K562 (cell line): Measurements from ENCODE around the gene RAD51D. TPM values are rescaled to one million over a fixed set of nuclear protein-coding genes. Genes with fewer than 3 reads are reported as not detected.

ENCODE experiments used
- ATAC-seq: fragments of 200-7000 bp; cut with Tn5 transposase; 3 replicates; pipeline ENCODE4 v1.9.1; 2020; ENCODE audit warnings: moderate library complexity
- BruUV-seq: library from RNA; stranded (reverse); fragments of 400-500 nt; replicated peaks from 2 replicates; lab custom pipeline; 2021; lab: Mats Ljungman, UMichigan
- CTCF ChIA-PET: fragments of 300-600 bp; formaldehyde crosslinking; extraction: SDS; loops from one replicate; lab custom pipeline; 2021; ENCODE audit warnings: low intra/inter-chr PET ratio; lab: Yijun Ruan, JAX
- POLR2A ChIA-PET: fragments of 300-600, 350-650 bp; sonication (Branson Sonifier 250); formaldehyde crosslinking; extraction: SDS; loops from one replicate; lab custom pipeline; 2021; ENCODE audit warnings: antibody characterized with exemption, inconsistent platforms; lab: Yijun Ruan, JAX
- DNase-seq, 4 experiments: peaks; one replicate each; pipeline versions ENCODE4 v3.0.0 to v3.0.0-alpha.2; 2011 to 2018; ENCODE audit warnings: low spot score in 3 of 4, mixed read lengths in 3 of 4; ENCODE audit errors: extremely low read depth in 1 of 4
- FAIRE-seq: peaks from 2 replicates; lab custom pipeline; 2011; peaks lifted over from hg19 to GRCh38; lab: Jason Lieb, UNC
- H2AFZ ChIP-seq: 2 replicates; pipeline ENCODE4 v1.6.0; 2011; ENCODE audit warnings: low read depth, low read length, control low read depth, inconsistent platforms
- H3K27ac ChIP-seq: fragments of 200-600 bp; 3 replicates; pipeline ENCODE4 v1.8.0; 2011; ENCODE audit warnings: low read depth, mild to moderate bottlenecking, control low read depth, inconsistent platforms, low read length, moderate library complexity, mixed read lengths; ENCODE audit errors: extremely low read depth
- H3K27me3 ChIP-seq, 2 experiments: fragments of 300-600 bp in 1 of 2; 2 replicates in 1 of 2; 3 replicates in 1 of 2; pipeline versions ENCODE4 v1.6.0 to v1.8.0; 2011; ENCODE audit warnings: inconsistent platforms in 2 of 2, low read length in 2 of 2, mild to moderate bottlenecking in 1 of 2, mixed read lengths in 1 of 2, moderate library complexity in 1 of 2; ENCODE audit not compliant: control insufficient read depth in 2 of 2, insufficient read depth in 2 of 2
- H3K36me3 ChIP-seq: fragments of 300-600 bp; 3 replicates; pipeline ENCODE4 v1.8.0; 2011; ENCODE audit warnings: mild to moderate bottlenecking, low read length, inconsistent platforms; ENCODE audit not compliant: control insufficient read depth, insufficient read depth
- H3K4me1 ChIP-seq, 2 experiments: fragments of 200-600 bp in 1 of 2; replicated peaks in 1 of 2; 2 replicates in 1 of 2; 3 replicates in 1 of 2; pipeline versions ENCODE4 v1.5.1 to v1.8.0; 2011; ENCODE audit warnings: inconsistent platforms in 2 of 2, low read length in 2 of 2, mild to moderate bottlenecking in 1 of 2, mixed read lengths in 1 of 2, moderate library complexity in 1 of 2; ENCODE audit not compliant: control insufficient read depth in 2 of 2, insufficient read depth in 2 of 2
- H3K4me2 ChIP-seq: 2 replicates; pipeline ENCODE4 v1.6.1; 2011; ENCODE audit warnings: low read length, control low read depth, inconsistent platforms, mixed read lengths; ENCODE audit not compliant: insufficient read depth
- H3K4me3 ChIP-seq: fragments of 200-600 bp; sonication (generic), shearing (Covaris generic); 2 replicates; pipeline ENCODE4 v1.5.1; 2016; ENCODE audit warnings: control low read depth, inconsistent platforms
- H3K79me2 ChIP-seq: fragments of 200-600 bp; 3 replicates; pipeline ENCODE4 v1.8.0; 2011; ENCODE audit warnings: low read length, inconsistent platforms; ENCODE audit not compliant: control insufficient read depth, insufficient read depth
- H3K9ac ChIP-seq, 2 experiments: 2 replicates each; pipeline versions ENCODE4 v1.6.0 to v1.6.1; 2011; ENCODE audit warnings: low read depth in 2 of 2, low read length in 2 of 2, control low read depth in 1 of 2, inconsistent platforms in 1 of 2, mild to moderate bottlenecking in 1 of 2, mixed read lengths in 1 of 2; ENCODE audit not compliant: insufficient read depth in 1 of 2
- H3K9me1 ChIP-seq: one replicate; pipeline ENCODE4 v1.6.0; 2011; ENCODE audit warnings: inconsistent platforms, mild to moderate bottlenecking, low read length, moderate library complexity; ENCODE audit not compliant: control insufficient read depth, insufficient read depth
- H3K9me3 ChIP-seq: replicated peaks from 2 replicates; pipeline ENCODE4 v1.5.1; 2011; ENCODE audit warnings: low read depth, low read length, inconsistent platforms; ENCODE audit not compliant: control insufficient read depth, insufficient read depth
- H4K20me1 ChIP-seq: replicated peaks from 2 replicates; pipeline ENCODE4 v1.6.1; 2011; ENCODE audit warnings: low read length, inconsistent platforms, mixed read lengths; ENCODE audit not compliant: control insufficient read depth, insufficient read depth
- SAFB2 ChIP-seq: fragments of 200-400 bp; formaldehyde crosslinking; IDR thresholded peaks from 2 replicates; pipeline ENCODE4 v1.6.1; 2018; ENCODE audit warnings: borderline replicate concordance, low read length, low read depth, moderate library complexity; ENCODE audit not compliant: severe bottlenecking
- TCFL5 ChIP-seq: fragments of 250-450 bp; sonication (Bioruptor Pico); conservative IDR thresholded peaks from 2 replicates; pipeline ENCODE4 v1.6.1; 2021; ENCODE audit warnings: mild to moderate bottlenecking, moderate library complexity, matching md5 sums
- ZFPM2 ChIP-seq: fragments of 250-450 bp; sonication (Bioruptor Pico); IDR thresholded peaks from 2 replicates; pipeline ENCODE4 v1.5.1; 2022; ENCODE audit warnings: mild to moderate bottlenecking
- WGBS: fragments of 100-300 bp; shearing (Covaris generic); methylation state at CpG from one replicate; pipeline ENCODE4 v1.1.6; 2016; ENCODE audit warnings: low coverage, mixed read lengths; ENCODE audit not compliant: insufficient coverage; ENCODE audit errors: missing lambda C conversion rate; 5-methylcytosine and 5-hydroxymethylcytosine counted together
- in situ Hi-C: fragments of 300-500 bp; cut with MboI; formaldehyde crosslinking; loops from 4 replicates; pipeline ENCODE4 v1.15.0; 2018; ENCODE audit warnings: inconsistent platforms, mixed read lengths
- intact Hi-C: fragments of 100-400 bp; cut with micrococcal nuclease; formaldehyde crosslinking; loops from 2 replicates; pipeline ENCODE4 v1.14.2; 2022
- polyA plus RNA-seq, 8 experiments: library from polyadenylated mRNA; depleted of rRNA in 4 of 8; stranded (reverse) in 5 of 8; unstranded in 3 of 8; fragments of >200 nt; fragmentation: Nextera tagmentation in 2 of 8; fragmentation: Illumina TruSeq in 1 of 8; extraction: Ambion mirVana in 2 of 8; extraction: Trizol in 1 of 8; gene quantifications; 2 replicates each; pipeline versions ENCODE4 v1.2.1 to v1.2.3, GENCODE V29; 2011 to 2014; ENCODE audit warnings: inconsistent platforms in 1 of 8, missing spikeins in 1 of 8
- total RNA-seq, 7 experiments: library from RNA; depleted of rRNA in 6 of 7; stranded (reverse); fragments of >200 nt in 6 of 7; fragmentation: Illumina TruSeq in 2 of 7; extraction: Trizol in 2 of 7; gene quantifications; 2 replicates each; pipeline versions ENCODE4 v1.2.1 to v1.2.3, GENCODE V29; 2011 to 2021; ENCODE audit warnings: low replicate concordance in 1 of 7
- TF ChIP-seq, protein P1 (sequence below): fragments of 150-350 bp; IDR thresholded peaks from 2 replicates; pipeline ENCODE4 v1.6.1; 2014; ENCODE audit warnings: low read depth, mild to moderate bottlenecking, low read length, borderline replicate concordance

Gene RAD51D
- total and polyA plus RNA-seq, 9 of the 15 experiments (the other 6 are each of a cell fraction or from before 2014, with no cell fraction given): 2.2 to 16.9 (median 8.7) TPM

DNA sequence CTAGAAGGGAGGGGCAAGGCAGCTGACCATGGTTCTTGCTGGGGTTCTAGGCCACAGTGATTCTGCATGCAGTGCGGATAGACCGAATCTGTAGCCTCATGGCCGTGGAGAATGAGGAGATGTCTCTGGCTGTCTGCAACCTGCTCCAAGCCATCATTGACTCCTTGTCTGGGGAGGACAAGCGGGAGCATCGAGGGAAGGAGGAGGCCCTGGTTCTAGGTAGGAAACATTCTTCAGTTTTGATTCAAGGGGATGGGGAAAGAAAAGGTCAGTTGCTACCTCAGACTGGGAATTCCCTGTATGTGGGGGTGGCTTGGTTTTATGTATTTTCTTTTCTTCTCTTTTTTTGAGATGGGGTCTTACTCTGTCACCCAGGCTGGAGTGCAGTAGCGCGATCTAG lies 35.6 kb upstream of the RAD51D start (continued):
- TF ChIP-seq SAFB2 (no peak), ZFPM2 (no peak)
- TF ChIP-seq, protein P1, sequence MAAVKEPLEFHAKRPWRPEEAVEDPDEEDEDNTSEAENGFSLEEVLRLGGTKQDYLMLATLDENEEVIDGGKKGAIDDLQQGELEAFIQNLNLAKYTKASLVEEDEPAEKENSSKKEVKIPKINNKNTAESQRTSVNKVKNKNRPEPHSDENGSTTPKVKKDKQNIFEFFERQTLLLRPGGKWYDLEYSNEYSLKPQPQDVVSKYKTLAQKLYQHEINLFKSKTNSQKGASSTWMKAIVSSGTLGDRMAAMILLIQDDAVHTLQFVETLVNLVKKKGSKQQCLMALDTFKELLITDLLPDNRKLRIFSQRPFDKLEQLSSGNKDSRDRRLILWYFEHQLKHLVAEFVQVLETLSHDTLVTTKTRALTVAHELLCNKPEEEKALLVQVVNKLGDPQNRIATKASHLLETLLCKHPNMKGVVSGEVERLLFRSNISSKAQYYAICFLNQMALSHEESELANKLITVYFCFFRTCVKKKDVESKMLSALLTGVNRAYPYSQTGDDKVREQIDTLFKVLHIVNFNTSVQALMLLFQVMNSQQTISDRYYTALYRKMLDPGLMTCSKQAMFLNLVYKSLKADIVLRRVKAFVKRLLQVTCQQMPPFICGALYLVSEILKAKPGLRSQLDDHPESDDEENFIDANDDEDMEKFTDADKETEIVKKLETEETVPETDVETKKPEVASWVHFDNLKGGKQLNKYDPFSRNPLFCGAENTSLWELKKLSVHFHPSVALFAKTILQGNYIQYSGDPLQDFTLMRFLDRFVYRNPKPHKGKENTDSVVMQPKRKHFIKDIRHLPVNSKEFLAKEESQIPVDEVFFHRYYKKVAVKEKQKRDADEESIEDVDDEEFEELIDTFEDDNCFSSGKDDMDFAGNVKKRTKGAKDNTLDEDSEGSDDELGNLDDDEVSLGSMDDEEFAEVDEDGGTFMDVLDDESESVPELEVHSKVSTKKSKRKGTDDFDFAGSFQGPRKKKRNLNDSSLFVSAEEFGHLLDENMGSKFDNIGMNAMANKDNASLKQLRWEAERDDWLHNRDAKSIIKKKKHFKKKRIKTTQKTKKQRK: no peak

GRCh38 chr17:35154196-35155165 lies 34.8 kb upstream of the RAD51D start:
- FAIRE-seq (no peak), DNase-seq (no peak), ATAC-seq (no peak)
- 0 out of 4 replicates have a peak overlapping the region, but pooled peaks of 1 of the 2 experiments have one; percentile 58 for H3K9ac ChIP-seq
- BruUV-seq: no TSS peak
- no peaks in the 10 kb centered on the region for H3K9me3 ChIP-seq
- no peaks in the 10 kb centered on the region for H3K36me3 ChIP-seq
- no peak overlapping the region for H2AFZ ChIP-seq
- TF ChIP-seq TCFL5 (CRISPR knock-in tag): no peak
- 0 out of 2 replicates have a peak, but pooled peaks cover 4% of the 10 kb centered on the region for H4K20me1 ChIP-seq
- POLR2A ChIA-PET: no interaction called here
- H3K4me1 ChIP-seq: no peaks in the 10 kb centered on the region
- no peak overlapping the region for H3K27ac ChIP-seq
- H3K4me2 ChIP-seq: no peak overlapping the region
- intact Hi-C loops (no loop called here), in situ Hi-C loops (no loop called here)
- no peak overlapping the region for H3K4me3 ChIP-seq
- CTCF ChIA-PET: no interaction called here
- peaks cover 40 to 51% of the 10 kb centered on the region in 2 experiments for H3K27me3 ChIP-seq
- 2% methylated on average over 13 of the region's 13 CpGs for WGBS
- no peaks in the 10 kb centered on the region for H3K79me2 ChIP-seq
- H3K9me1 ChIP-seq: no peaks in the 10 kb centered on the region
